ENCODE data around the gene GNS. TPM values are rescaled to one million over a fixed set of nuclear protein-coding genes. Genes with fewer than 3 reads are reported as not detected.
A peak's percentile ranks its signal among the peaks of the same experiment; 100 is the strongest.

The GNS gene
- total and polyA plus RNA-seq, 2 of the 13 experiments (the other 11 are each of a cell fraction or from before 2014, with no cell fraction given) = 49.8 to 51.0 TPM

GRCh38 chr12:64673490-64674169 lies 85.6 kb downstream of the GNS start:
- Histone ChIP-seq H3K36me3 (replicated peaks in 1 of 2; ENCODE audit: control insufficient read depth in 1 of 2, insufficient read depth in 2 of 2, low read length in 2 of 2) (no peaks in the 10 kb centered on the region), H3K27me3 (ENCODE audit: control insufficient read depth in 1 of 2, insufficient read depth in 2 of 2, low read length in 2 of 2) (no peaks in the 10 kb centered on the region), H3K4me2 (ENCODE audit: low read depth, low read length) (no peak overlapping the region), H3K9ac (ENCODE audit: insufficient read depth, low read depth, low read length) (no peak overlapping the region), H3K27ac (ENCODE audit: extremely low read length, insufficient read depth, low read length) (peak overlapping the region; percentile 47), H3K79me2 (ENCODE audit: insufficient read depth, low read length) (peaks cover 19% of the 10 kb centered on the region), H3K4me3 (replicated peaks in 1 of 3; ENCODE audit: insufficient read depth in 1 of 3, low read depth in 2 of 3, low read length in 3 of 3) (no peak overlapping the region), H3K4me1 (ENCODE audit: insufficient read depth, low read length) (peaks cover 72% of the 10 kb centered on the region), H3K9me3 (ENCODE audit: low read length) (no peaks in the 10 kb centered on the region), H4K20me1 (ENCODE audit: insufficient read depth, low read length) (peaks cover 3% of the 10 kb centered on the region; the same call in 1 of the 2 replicates), H2AFZ (ENCODE audit: low read length) (no peak overlapping the region)
- BruUV-seq (replicated peaks) = no TSS peak
- FAIRE-seq (no peak), DNase-seq (ENCODE audit: low spot score) (peak; percentile 32), ATAC-seq (no peak)
- ChIA-PET POLR2A (interaction anchor here (1.7 kb wide), 1 partner anchor 64 kb away, joined by 4 read pairs; no protein-coding TSS in a partner anchor), CTCF (ENCODE audit: low intra/inter-chr PET ratio, low total read pairs) (no interaction called here)
- TF ChIP-seq ZNF660 (CRISPR knock-in tag; IDR thresholded peaks at IDR 0.05; ENCODE audit: borderline replicate concordance, low read depth) = no peak
- TF ChIP-seq RXRA (CRISPR knock-in tag; IDR thresholded peaks at IDR 0.05) = no peak
- TF ChIP-seq ZNF644 (CRISPR knock-in tag; IDR thresholded peaks at IDR 0.05; ENCODE audit: low read depth) = no peak
- no peak for TF ChIP-seq MYC (CRISPR knock-in tag; IDR thresholded peaks at IDR 0.05; ENCODE audit: borderline replicate concordance)
- TF ChIP-seq TCF12 (IDR thresholded peaks at IDR 0.05) = no peak
- TF ChIP-seq TCF12 (CRISPR knock-in tag; IDR thresholded peaks at IDR 0.05) = no peak
- no peak for TF ChIP-seq MYNN (CRISPR knock-in tag; IDR thresholded peaks at IDR 0.05; ENCODE audit: low read depth)
- no peak for TF ChIP-seq MEIS2 (CRISPR knock-in tag; IDR thresholded peaks at IDR 0.05)
- no peak for TF ChIP-seq RNF2 (conservative IDR thresholded peaks at IDR 0.05; ENCODE audit: low read depth)
- TF ChIP-seq ZBTB37 (CRISPR knock-in tag; IDR thresholded peaks at IDR 0.05) = no peak
- no peak for TF ChIP-seq ZNF142 (CRISPR knock-in tag; IDR thresholded peaks at IDR 0.05)
- intact Hi-C loops (cut with micrococcal nuclease; ENCODE audit: unreplicated experiment) (loop anchor here (2.0 kb wide), 1 partner anchor 17 kb away; no protein-coding TSS in a partner anchor), in situ Hi-C loops (cut with HindIII; ENCODE audit: extremely low pct_ligation_motif_present, low pct_unique_long_range_greater_than_20kb) (no loop called here)
- 90% methylated on average over 9 of the region's 9 CpGs for WGBS (ENCODE audit: low lambda C conversion rate)

Measured in HepG2 (cell line).